Esophagus squamous epithelium (tissue), 4 donors: ENCODE results near the gene MAS1L.

Experiments
- POLR2A ChIP-seq, 4 donors: fragments of 450-650 bp; IDR thresholded peaks; one replicate each; pipeline ENCODE4 v1.6.1; 2017; ENCODE audit warnings: antibody characterized with exemption in 4 of 4, mild to moderate bottlenecking in 4 of 4, moderate library complexity in 3 of 4
- TF ChIP-seq, protein P1 (sequence below), 6 experiments: fragments of 450-650 bp in 4 of 6; fragments of 200-600 bp in 2 of 6; sonication (generic) in 2 of 6; IDR thresholded peaks; one replicate each; pipeline ENCODE4 v1.5.1; 2016 to 2019; ENCODE audit warnings: antibody characterized with exemption in 6 of 6, mild to moderate bottlenecking in 4 of 6, moderate library complexity in 4 of 6

- TF ChIP-seq, protein P1, sequence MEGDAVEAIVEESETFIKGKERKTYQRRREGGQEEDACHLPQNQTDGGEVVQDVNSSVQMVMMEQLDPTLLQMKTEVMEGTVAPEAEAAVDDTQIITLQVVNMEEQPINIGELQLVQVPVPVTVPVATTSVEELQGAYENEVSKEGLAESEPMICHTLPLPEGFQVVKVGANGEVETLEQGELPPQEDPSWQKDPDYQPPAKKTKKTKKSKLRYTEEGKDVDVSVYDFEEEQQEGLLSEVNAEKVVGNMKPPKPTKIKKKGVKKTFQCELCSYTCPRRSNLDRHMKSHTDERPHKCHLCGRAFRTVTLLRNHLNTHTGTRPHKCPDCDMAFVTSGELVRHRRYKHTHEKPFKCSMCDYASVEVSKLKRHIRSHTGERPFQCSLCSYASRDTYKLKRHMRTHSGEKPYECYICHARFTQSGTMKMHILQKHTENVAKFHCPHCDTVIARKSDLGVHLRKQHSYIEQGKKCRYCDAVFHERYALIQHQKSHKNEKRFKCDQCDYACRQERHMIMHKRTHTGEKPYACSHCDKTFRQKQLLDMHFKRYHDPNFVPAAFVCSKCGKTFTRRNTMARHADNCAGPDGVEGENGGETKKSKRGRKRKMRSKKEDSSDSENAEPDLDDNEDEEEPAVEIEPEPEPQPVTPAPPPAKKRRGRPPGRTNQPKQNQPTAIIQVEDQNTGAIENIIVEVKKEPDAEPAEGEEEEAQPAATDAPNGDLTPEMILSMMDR (IDR thresholded peaks at IDR 0.05): no peak
- TF ChIP-seq POLR2A (IDR thresholded peaks at IDR 0.05): no peak
These were observed 18.8 kb upstream of the MAS1L start for GRCh38 chr6:29506446-29507067.
